GM12878 (cell line): ENCODE measurements around the gene CXorf58. TPM values are rescaled to one million over a fixed set of nuclear protein-coding genes. Genes with fewer than 3 reads are reported as not detected.

Experiments used
- ATAC-seq: fragments of 200-7000 bp; cut with Tn5 transposase; 3 replicates; pipeline ENCODE4 v1.9.1; 2020; ENCODE audit warnings: mild to moderate bottlenecking, moderate library complexity
- BruUV-seq: library from RNA; stranded (reverse); fragments of 400-500 nt; replicated peaks from 2 replicates; lab custom pipeline; 2021; lab: Mats Ljungman, UMichigan
- CTCF ChIA-PET: fragments of 300-600 bp; sonication (Branson Sonifier 250); formaldehyde crosslinking; extraction: SDS; loops from one replicate; lab custom pipeline; 2021; ENCODE audit warnings: inconsistent platforms; lab: Yijun Ruan, JAX
- POLR2A ChIA-PET: fragments of 350-600 bp; formaldehyde crosslinking; extraction: SDS; loops from one replicate; lab custom pipeline; 2021; ENCODE audit warnings: inconsistent platforms; lab: Charles Lee
- RAD21 ChIA-PET: fragments of 300-600 bp; sonication (Branson Sonifier 250); formaldehyde crosslinking; loops from one replicate; lab custom pipeline; 2023; ENCODE audit warnings: antibody characterized with exemption; ENCODE audit not compliant: unreplicated experiment; lab: Charles Lee
- SMC1A ChIA-PET: fragments of 300-600 bp; sonication (Branson Sonifier 250); formaldehyde crosslinking; loops from one replicate; lab custom pipeline; 2023; ENCODE audit not compliant: unreplicated experiment, uncharacterized antibody; lab: Charles Lee
- DNase-seq: peaks from one replicate; pipeline ENCODE4 v3.0.0-alpha.2; 2011; ENCODE audit warnings: low read depth, low spot score
- FAIRE-seq: peaks from 3 replicates; lab custom pipeline; 2011; peaks lifted over from hg19 to GRCh38; lab: Jason Lieb, UNC
- H2AFZ ChIP-seq: 2 replicates; pipeline ENCODE4 v1.6.0; 2011; ENCODE audit warnings: low read depth, low read length, control low read depth; ENCODE audit not compliant: control insufficient read depth
- H3K27ac ChIP-seq: 2 replicates; pipeline ENCODE4 v1.5.1; 2011; ENCODE audit warnings: control low read depth; ENCODE audit not compliant: control insufficient read depth, insufficient read depth
- H3K27me3 ChIP-seq, 2 experiments: replicated peaks in 1 of 2; 2 replicates each; pipeline versions ENCODE4 v1.6.0 to v1.6.1; 2011; ENCODE audit warnings: low read length in 1 of 2; ENCODE audit not compliant: control insufficient read depth in 2 of 2, insufficient read depth in 2 of 2
- H3K36me3 ChIP-seq, 2 experiments: 2 replicates each; pipeline ENCODE4 v1.5.1; 2011; ENCODE audit warnings: low read length in 1 of 2; ENCODE audit not compliant: control insufficient read depth in 2 of 2, insufficient read depth in 2 of 2
- H3K4me1 ChIP-seq: 2 replicates; pipeline ENCODE4 v1.6.1; 2011; ENCODE audit warnings: mild to moderate bottlenecking, low read length, moderate library complexity, mixed read lengths; ENCODE audit not compliant: control insufficient read depth, insufficient read depth
- H3K4me2 ChIP-seq: 2 replicates; pipeline ENCODE4 v1.6.0; 2011; ENCODE audit warnings: control low read depth; ENCODE audit not compliant: control insufficient read depth, insufficient read depth
- H3K4me3 ChIP-seq: fragments of 200-600 bp; sonication (generic); 2 replicates; pipeline ENCODE4 v1.5.1; 2016
- H3K79me2 ChIP-seq: 2 replicates; pipeline ENCODE4 v1.6.0; 2011; ENCODE audit warnings: low read length; ENCODE audit not compliant: control insufficient read depth, insufficient read depth
- H3K9ac ChIP-seq: 2 replicates; pipeline ENCODE4 v1.8.0; 2011; ENCODE audit warnings: low read length, control low read depth, mixed read lengths; ENCODE audit not compliant: control insufficient read depth, insufficient read depth
- H3K9me3 ChIP-seq: replicated peaks from 3 replicates; pipeline ENCODE4 v1.5.1; 2011; ENCODE audit warnings: mild to moderate bottlenecking, low read length; ENCODE audit not compliant: control insufficient read depth, insufficient read depth
- H4K20me1 ChIP-seq: 2 replicates; pipeline ENCODE4 v1.6.0; 2011; ENCODE audit not compliant: control insufficient read depth, insufficient read depth
- BMI1 ChIP-seq: fragments of 450-650 bp; IDR thresholded peaks from 2 replicates; pipeline ENCODE4 v1.6.1; 2016; ENCODE audit warnings: mild to moderate bottlenecking, moderate library complexity, borderline replicate concordance
- CHD1 ChIP-seq: IDR thresholded peaks from 2 replicates; pipeline ENCODE4 v1.6.1; 2012; ENCODE audit warnings: low read depth, low read length, improper control_type of control experiment
- CREB1 ChIP-seq: IDR thresholded peaks from 2 replicates; pipeline ENCODE4 v1.6.1; 2012; ENCODE audit warnings: low read depth, mild to moderate bottlenecking, inconsistent platforms
- CREM ChIP-seq: IDR thresholded peaks from 2 replicates; pipeline ENCODE4 v1.6.1; 2014; ENCODE audit warnings: antibody characterized with exemption, low read depth
- IRF4 ChIP-seq: IDR thresholded peaks from 2 replicates; pipeline ENCODE4 v1.6.1; 2011; ENCODE audit warnings: low read depth, low read length
- JUNB ChIP-seq: IDR thresholded peaks from 2 replicates; pipeline ENCODE4 v1.6.1; 2016; ENCODE audit warnings: antibody characterized with exemption, mild to moderate bottlenecking
- MYC ChIP-seq: IDR thresholded peaks from 2 replicates; pipeline ENCODE4 v1.6.1; 2011; ENCODE audit warnings: mild to moderate bottlenecking, low read length, moderate library complexity, inconsistent platforms; ENCODE audit not compliant: insufficient read depth, insufficient replicate concordance, insufficient read length, severe bottlenecking
- NR2F1 ChIP-seq: fragments of 450-650 bp; conservative IDR thresholded peaks from 2 replicates; pipeline ENCODE4 v1.6.1; 2017; ENCODE audit warnings: mild to moderate bottlenecking
- SMAD1 ChIP-seq: fragments of 450-650 bp; IDR thresholded peaks from 2 replicates; pipeline ENCODE4 v1.6.1; 2018; ENCODE audit warnings: mild to moderate bottlenecking, low read depth; ENCODE audit not compliant: partially characterized antibody
- SMAD5 ChIP-seq: IDR thresholded peaks from 2 replicates; pipeline ENCODE4 v1.6.1; 2016; ENCODE audit warnings: antibody characterized with exemption, low read depth
- YY1 ChIP-seq: IDR thresholded peaks from 2 replicates; pipeline ENCODE4 v1.6.1; 2011; ENCODE audit warnings: low read depth, mild to moderate bottlenecking, low read length
- ZNF207 ChIP-seq: fragments of 450-650 bp; IDR thresholded peaks from 2 replicates; pipeline ENCODE4 v1.6.1; 2014; ENCODE audit warnings: antibody characterized with exemption, mild to moderate bottlenecking, borderline replicate concordance
- WGBS: methylation state at CpG from one replicate; pipeline ENCODE4 v1.1.6; 2016; ENCODE audit warnings: low lambda C conversion rate; ENCODE audit not compliant: insufficient replicate concordance, insufficient coverage; ENCODE audit errors: missing lambda C conversion rate; 5-methylcytosine and 5-hydroxymethylcytosine counted together
- in situ Hi-C: fragments of 300-500 bp; cut with MboI; formaldehyde crosslinking; loops from 9 replicates; pipeline ENCODE4 v1.14.3; 2018; ENCODE audit warnings: mixed read lengths
- intact Hi-C: fragments of 100-400 bp; cut with micrococcal nuclease; formaldehyde crosslinking; loops from one replicate; pipeline ENCODE4 v1.14.2; 2022; ENCODE audit not compliant: unreplicated experiment
- polyA plus RNA-seq, 11 experiments: library from polyadenylated mRNA; depleted of rRNA in 4 of 11; unstranded in 6 of 11; stranded (reverse) in 5 of 11; fragments of >200 nt; fragmentation: Nextera tagmentation in 4 of 11; fragmentation: Illumina TruSeq in 1 of 11; extraction: Ambion mirVana in 4 of 11; extraction: Trizol in 1 of 11; gene quantifications; 1 replicate in 1 of 11; 2 replicates in 10 of 11; pipeline versions ENCODE4 v1.2.1 to v1.2.3, GENCODE V29; 2011 to 2016; ENCODE audit warnings: inconsistent platforms in 2 of 11, missing spikeins in 2 of 11, low read depth in 1 of 11
- total RNA-seq, 4 experiments: library from RNA; depleted of rRNA in 3 of 4; stranded (reverse); fragments of >200 nt in 3 of 4; fragmentation: Illumina TruSeq in 1 of 4; extraction: Trizol in 1 of 4; gene quantifications; 2 replicates each; pipeline versions ENCODE4 v1.2.1 to v1.2.3, GENCODE V29; 2013 to 2021
- TF ChIP-seq, protein P1 (sequence below): fragments of 450-650 bp; conservative IDR thresholded peaks from 2 replicates; pipeline ENCODE4 v1.6.1; 2017; ENCODE audit warnings: mild to moderate bottlenecking, moderate library complexity
- TF ChIP-seq, protein P2 (sequence below): IDR thresholded peaks from 2 replicates; pipeline ENCODE4 v1.6.1; 2011; ENCODE audit warnings: low read depth, mild to moderate bottlenecking, low read length, moderate library complexity, borderline replicate concordance; ENCODE audit errors: extremely low read depth
- TF ChIP-seq, protein P3 (sequence below): fragments of 450-650 bp; IDR thresholded peaks from 2 replicates; pipeline ENCODE4 v1.6.1; 2018; ENCODE audit warnings: borderline replicate concordance, mild to moderate bottlenecking; ENCODE audit not compliant: partially characterized antibody
- TF ChIP-seq, protein P4 (sequence below): fragments of 450-650 bp; IDR thresholded peaks from 2 replicates; pipeline ENCODE4 v1.6.1; 2017; ENCODE audit warnings: mild to moderate bottlenecking, low read depth, inconsistent platforms; ENCODE audit not compliant: poor library complexity, severe bottlenecking

The CXorf58 gene
- total and polyA plus RNA-seq, 10 of the 15 experiments (the other 5 are each of a cell fraction or from before 2014, with no cell fraction given), result 0.10 to 0.24 (median 0.13) TPM; not detected in 5

DNA sequence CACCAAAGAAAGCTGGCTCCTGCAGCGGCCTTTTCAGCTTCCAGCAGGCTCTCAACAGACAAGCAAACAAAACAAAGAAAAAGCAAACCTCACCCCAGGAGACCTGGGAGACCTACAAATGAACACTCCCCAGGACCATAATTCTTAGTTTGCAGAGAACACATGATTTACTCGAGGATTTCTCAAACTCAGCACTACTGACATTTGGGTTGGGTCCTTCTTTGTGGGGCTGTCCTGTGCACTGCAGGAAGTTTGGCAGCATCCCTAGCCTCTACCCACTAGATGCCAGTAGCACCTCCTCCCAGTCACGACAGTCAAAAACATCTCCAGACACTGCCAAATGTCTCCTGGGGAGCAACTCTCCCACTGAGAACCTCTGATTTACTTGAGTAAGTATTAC, 22.0 kb upstream of the CXorf58 start (continued):
- TF ChIP-seq, protein P1, sequence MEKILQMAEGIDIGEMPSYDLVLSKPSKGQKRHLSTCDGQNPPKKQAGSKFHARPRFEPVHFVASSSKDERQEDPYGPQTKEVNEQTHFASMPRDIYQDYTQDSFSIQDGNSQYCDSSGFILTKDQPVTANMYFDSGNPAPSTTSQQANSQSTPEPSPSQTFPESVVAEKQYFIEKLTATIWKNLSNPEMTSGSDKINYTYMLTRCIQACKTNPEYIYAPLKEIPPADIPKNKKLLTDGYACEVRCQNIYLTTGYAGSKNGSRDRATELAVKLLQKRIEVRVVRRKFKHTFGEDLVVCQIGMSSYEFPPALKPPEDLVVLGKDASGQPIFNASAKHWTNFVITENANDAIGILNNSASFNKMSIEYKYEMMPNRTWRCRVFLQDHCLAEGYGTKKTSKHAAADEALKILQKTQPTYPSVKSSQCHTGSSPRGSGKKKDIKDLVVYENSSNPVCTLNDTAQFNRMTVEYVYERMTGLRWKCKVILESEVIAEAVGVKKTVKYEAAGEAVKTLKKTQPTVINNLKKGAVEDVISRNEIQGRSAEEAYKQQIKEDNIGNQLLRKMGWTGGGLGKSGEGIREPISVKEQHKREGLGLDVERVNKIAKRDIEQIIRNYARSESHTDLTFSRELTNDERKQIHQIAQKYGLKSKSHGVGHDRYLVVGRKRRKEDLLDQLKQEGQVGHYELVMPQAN, result no peak
- TF ChIP-seq CHD1 (no peak), SMAD1 (no peak), IRF4 (no peak), NR2F1 (no peak), YY1 (no peak), CREM (no peak), JUNB (no peak)
- TF ChIP-seq, protein P2, sequence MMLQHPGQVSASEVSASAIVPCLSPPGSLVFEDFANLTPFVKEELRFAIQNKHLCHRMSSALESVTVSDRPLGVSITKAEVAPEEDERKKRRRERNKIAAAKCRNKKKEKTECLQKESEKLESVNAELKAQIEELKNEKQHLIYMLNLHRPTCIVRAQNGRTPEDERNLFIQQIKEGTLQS, result no peak

DNA sequence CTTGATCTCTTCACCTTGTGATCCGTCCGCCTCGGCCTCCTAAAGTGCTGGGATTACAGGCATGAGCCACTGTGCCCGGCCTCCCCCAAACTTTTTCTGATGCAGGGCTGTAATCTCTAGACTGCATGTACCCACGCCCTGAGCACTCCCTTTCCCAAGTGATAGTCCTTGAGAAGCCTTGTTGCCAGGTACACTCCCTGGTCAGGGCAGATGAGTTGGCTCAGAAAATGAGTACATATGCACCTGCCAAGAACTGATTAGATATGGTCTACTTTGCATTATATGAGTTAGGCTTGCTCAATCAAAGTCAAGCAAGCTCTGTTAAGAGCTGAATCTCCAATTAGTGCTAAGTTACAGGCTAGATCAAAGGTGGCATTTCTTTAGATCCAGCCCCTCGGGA, 20.4 kb upstream of the CXorf58 start:
- Histone ChIP-seq H3K27ac (no peak overlapping the region), H2AFZ (no peak overlapping the region), H4K20me1 (no peaks in the 10 kb centered on the region), H3K79me2 (no peaks in the 10 kb centered on the region), H3K36me3 (no peaks in the 10 kb centered on the region), H3K4me2 (no peak overlapping the region), H3K27me3 (no peaks in the 10 kb centered on the region), H3K9me3 (no peaks in the 10 kb centered on the region; the same call in 2 of the 3 replicates), H3K4me1 (no peaks in the 10 kb centered on the region), H3K4me3 (no peak overlapping the region), H3K9ac (no peak overlapping the region)
- FAIRE-seq, result no peak
- ATAC-seq, result no peak
- ChIA-PET POLR2A (no interaction called here), CTCF (interaction anchor here (1.5 to 2.8 kb wide), 2 partner anchors 14 to 193 kb away, joined by 3 to 14 read pairs; no protein-coding TSS in a partner anchor), SMC1A (interaction anchor here (0.9 to 2.6 kb wide), 5 partner anchors 8 to 106 kb away, joined by 3 to 13 read pairs (median 7); no protein-coding TSS in a partner anchor), RAD21 (interaction anchor here (1.0 kb wide), 1 partner anchor 14 kb away, joined by 6 read pairs; no protein-coding TSS in a partner anchor)
- intact Hi-C loops, result no loop called here
- in situ Hi-C loops, result no loop called here
- BruUV-seq, result no TSS peak
- no peak for DNase-seq
- WGBS, result 71% methylated on average over 6 of the region's 6 CpGs
- TF ChIP-seq, protein P3, sequence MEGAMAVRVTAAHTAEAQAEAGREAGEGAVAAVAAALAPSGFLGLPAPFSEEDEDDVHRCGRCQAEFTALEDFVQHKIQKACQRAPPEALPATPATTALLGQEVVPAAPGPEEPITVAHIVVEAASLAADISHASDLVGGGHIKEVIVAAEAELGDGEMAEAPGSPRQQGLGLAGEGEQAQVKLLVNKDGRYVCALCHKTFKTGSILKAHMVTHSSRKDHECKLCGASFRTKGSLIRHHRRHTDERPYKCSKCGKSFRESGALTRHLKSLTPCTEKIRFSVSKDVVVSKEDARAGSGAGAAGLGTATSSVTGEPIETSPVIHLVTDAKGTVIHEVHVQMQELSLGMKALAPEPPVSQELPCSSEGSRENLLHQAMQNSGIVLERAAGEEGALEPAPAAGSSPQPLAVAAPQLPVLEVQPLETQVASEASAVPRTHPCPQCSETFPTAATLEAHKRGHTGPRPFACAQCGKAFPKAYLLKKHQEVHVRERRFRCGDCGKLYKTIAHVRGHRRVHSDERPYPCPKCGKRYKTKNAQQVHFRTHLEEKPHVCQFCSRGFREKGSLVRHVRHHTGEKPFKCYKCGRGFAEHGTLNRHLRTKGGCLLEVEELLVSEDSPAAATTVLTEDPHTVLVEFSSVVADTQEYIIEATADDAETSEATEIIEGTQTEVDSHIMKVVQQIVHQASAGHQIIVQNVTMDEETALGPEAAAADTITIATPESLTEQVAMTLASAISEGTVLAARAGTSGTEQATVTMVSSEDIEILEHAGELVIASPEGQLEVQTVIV, result no peak
- TF ChIP-seq SMAD1 (no peak), CREB1 (no peak), MYC (no peak), ZNF207 (no peak), SMAD5 (no peak), BMI1 (no peak)
- TF ChIP-seq, protein P4, sequence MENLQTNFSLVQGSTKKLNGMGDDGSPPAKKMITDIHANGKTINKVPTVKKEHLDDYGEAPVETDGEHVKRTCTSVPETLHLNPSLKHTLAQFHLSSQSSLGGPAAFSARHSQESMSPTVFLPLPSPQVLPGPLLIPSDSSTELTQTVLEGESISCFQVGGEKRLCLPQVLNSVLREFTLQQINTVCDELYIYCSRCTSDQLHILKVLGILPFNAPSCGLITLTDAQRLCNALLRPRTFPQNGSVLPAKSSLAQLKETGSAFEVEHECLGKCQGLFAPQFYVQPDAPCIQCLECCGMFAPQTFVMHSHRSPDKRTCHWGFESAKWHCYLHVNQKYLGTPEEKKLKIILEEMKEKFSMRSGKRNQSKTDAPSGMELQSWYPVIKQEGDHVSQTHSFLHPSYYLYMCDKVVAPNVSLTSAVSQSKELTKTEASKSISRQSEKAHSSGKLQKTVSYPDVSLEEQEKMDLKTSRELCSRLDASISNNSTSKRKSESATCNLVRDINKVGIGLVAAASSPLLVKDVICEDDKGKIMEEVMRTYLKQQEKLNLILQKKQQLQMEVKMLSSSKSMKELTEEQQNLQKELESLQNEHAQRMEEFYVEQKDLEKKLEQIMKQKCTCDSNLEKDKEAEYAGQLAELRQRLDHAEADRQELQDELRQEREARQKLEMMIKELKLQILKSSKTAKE, result no peak
